GF-D8 (cell line): Measurements from ENCODE around the gene SCAF8.
"Not testable (repeated sequence)": the region's sequence is repeated elsewhere in the genome, so short reads cannot be mapped to it uniquely, and the experiment has no call there.

Source experiments
- DNase-seq: peaks from one replicate; lab custom pipeline; 2025; lab: John Stamatoyannopoulos, UW

SCAF8 gene

DNA sequence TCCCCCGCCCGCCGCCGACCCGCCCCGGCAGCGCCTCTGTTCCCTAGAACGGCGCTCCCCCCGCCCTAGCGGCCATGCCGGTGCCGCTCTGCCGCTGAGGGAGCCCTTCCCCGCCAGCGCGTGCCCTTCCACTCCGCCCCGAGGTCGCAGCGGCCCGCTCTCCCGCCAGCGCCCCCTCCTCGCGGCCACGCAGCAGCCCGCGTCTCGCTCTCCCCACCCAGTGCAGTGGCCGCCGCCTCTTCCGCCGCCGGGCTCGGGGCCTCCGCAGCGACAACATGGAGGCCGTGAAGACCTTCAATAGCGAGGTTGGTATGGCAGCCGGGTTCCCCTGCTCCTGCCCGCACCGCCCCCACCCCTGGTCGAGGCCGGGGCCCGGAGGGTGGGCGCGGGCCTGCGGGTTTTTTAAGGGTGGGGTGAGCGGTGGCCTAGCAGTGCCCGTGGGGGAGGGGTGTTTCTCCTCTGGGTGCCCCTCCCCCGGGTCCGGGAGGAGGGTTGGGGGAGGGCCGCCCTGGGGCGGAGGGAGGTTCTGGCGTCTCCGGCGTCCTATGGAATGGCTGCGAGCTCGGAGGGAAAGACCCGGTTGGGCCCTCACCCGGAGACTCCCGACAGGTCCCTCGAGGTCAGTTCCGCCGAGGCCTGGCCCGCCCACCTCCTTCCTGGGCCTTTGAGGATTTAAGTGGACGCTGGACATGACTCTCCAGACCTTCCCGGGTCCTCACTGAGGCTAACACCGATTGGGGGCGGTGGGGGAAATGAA lies 588 bp downstream of the SCAF8 start:
- DNase-seq: peak; percentile 81

GRCh38 chr6:154736618-154737259 lies 3.5 kb downstream of the SCAF8 start:
- DNase-seq: peak; percentile 66

- no peak for DNase-seq
Observed at GRCh38 chr6:154737424-154737823, 4.2 kb downstream of the SCAF8 start.

DNA sequence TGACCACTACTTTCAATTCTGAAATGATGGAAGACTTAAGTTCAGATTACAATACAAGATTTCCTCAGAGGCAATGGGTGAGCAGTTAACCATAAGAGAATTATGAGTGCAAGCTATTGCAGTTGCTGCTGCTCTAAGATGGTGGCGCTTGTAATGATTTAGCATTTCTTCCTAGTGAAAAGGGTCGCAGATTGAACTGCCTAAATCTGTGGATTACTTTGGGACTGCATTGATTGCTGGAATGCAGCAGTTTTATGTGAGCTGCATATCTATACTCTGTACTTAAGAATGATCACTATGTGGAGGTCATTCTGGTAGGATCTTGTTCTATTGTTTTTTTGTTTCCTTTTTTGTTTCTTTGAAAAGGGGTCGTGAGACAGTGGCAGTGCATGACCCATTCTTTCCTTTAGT lies 5.3 kb downstream of the SCAF8 start:
- DNase-seq: no peak

- no peak for DNase-seq
Observed at GRCh38 chr6:154740658-154741057, 7.4 kb downstream of the SCAF8 start.

GRCh38 chr6:154742891-154743290 lies 9.7 kb downstream of the SCAF8 start:
- no peak for DNase-seq

GRCh38 chr6:154744029-154744745 lies 11.0 kb downstream of the SCAF8 start:
- DNase-seq: not testable (repeated sequence)

- no peak for DNase-seq
Observed at GRCh38 chr6:154745243-154745642, 12.0 kb downstream of the SCAF8 start.

DNA sequence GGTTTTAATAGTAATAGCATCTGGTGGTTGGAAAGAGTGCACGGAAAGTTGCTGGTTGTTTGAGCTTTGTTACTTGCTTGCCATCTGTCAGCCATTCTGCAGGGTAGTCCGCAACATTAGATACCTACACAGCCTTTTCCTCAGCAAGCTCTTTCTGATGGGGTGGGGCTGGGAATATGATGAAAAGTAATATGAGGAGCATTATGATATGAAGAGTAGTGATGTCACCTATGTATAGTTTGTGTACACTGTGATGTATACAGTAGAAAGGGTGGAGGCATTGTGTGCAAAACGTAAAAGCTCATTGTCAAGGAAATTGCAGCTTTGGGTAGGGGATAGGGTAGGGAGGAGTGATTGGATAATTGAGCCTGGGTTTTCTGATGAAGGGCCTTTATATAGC lies 16.1 kb downstream of the SCAF8 start:
- no peak for DNase-seq

GRCh38 chr6:154751011-154751800 lies 18.0 kb downstream of the SCAF8 start:
- DNase-seq: peak; percentile 56

GRCh38 chr6:154752022-154752421 lies 18.8 kb downstream of the SCAF8 start:
- peak; percentile 86 for DNase-seq

GRCh38 chr6:154754152-154754551 lies 20.9 kb downstream of the SCAF8 start:
- no peak for DNase-seq

DNA sequence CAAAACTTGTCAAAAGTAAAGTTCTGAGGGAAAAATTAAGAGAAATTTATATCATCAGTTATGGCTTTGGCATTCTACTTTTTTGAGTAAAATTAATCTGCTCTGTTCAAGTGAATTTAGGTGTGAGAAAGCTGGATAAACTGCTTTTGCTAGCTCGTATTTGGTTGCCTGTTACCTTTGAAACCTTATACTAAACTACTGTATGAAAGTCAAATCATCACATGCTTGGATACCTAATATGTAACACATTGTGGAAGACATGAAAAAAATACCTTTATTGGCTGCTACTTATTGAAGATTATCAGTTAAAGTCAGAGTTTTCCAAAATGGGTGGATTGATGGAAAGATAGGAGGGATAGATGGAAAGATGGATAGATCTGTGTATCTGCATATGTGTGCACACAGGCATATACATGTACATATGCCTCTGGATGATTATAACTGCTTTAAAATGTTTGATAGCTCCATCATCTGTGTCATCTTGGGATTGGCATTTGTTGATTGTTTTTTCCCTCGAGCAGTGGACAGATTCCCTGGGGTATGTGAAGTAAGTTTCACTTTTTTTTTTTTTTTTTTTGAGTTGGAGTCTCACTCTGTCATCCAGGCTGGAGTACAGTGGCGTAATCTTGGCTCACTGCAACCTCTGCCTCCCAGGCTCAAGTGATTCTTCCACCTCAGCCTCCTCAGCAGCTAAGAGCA lies 24.3 kb downstream of the SCAF8 start:
- no peak for DNase-seq

- DNase-seq: no peak
Observed at GRCh38 chr6:154758125-154758524, 24.9 kb downstream of the SCAF8 start.

- no peak for DNase-seq
Observed at GRCh38 chr6:154763650-154764049, 30.4 kb downstream of the SCAF8 start.

DNA sequence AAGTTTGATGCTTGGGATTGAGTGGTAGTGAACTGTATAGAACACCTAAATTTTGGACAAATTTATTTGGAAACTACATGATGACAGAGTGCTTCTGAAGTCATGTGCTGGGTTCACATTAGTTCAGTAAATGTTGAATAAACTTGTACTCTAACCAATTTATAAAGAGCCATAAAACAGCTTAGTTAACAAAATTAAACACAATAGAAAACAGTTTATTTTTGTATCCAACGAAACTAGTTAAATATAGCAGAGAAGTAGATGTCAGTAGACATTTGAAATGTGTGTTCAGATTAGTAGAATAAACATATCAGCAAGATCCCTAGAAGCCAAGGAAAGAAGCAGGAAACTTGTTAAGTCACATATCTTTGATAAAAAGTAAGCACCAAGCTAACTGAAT lies 32.1 kb downstream of the SCAF8 start:
- DNase-seq: no peak

DNA sequence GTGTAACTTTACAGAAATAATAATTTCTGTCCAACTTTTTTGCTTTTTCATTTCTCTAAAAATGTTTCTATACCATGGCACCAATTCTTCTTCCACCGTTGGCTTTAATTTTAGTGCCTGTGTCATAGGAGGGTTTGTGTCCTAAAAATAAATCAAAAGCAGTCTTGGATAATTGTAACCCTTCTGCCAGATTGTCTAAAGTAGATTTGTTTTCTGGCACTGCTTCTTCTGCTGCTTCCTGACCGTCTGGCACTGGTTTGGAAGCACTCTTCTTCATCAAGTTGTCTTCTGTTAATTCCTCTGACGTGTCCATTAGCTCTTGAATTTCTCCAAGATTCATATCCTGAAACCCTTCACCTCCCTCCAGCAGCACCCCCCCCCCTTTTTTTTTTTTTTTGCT lies 33.1 kb downstream of the SCAF8 start:
- no peak for DNase-seq

GRCh38 chr6:154767003-154767723 lies 33.9 kb downstream of the SCAF8 start:
- no peak for DNase-seq

- no peak for DNase-seq
Observed at GRCh38 chr6:154768280-154768679, 35.1 kb downstream of the SCAF8 start.

DNA sequence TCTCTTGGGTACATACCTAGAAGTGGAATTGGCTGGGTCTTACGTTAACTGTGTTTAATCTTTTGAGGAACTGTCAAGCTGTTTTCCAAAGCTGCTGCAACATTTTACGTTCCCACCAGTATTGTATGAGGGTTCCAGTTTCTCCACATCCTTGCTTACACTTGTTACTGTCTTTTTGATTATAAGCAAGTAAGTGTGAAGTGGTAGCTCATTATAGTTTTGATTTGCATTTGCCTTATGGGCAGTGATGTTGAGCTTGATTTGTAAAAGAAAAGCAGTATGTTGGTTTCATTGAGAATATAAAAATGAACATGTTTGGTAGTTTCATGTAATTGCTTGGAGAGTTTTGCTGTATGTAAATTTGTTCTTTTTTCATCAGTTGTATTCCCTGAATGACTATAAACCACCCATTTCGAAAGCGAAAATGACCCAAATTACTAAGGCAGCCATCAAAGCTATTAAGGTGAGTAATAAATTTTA lies 40.4 kb downstream of the SCAF8 start:
- DNase-seq: no peak

DNA sequence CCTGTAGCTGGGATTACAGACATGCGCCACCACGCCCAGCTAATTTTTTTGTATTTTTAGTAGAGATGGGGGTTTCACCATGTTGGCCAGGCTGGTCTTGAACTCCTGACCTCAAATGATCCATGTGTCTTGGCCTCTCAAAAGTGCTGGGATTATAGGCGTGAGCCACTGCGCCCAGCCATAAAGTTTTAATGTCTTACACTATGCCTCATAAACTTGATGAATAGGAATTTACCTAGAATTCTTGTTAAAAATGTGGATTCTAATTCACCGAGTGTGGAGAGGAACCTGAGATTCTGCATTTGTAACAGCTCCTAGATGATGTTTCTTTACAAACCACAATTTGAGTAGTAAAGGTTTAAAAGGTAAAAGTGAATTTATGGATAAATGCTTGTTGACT lies 45.9 kb downstream of the SCAF8 start:
- not testable (repeated sequence) for DNase-seq
